Uterus (tissue), 4 donors: ENCODE results near the gene RRBP1. TPM values are rescaled to one million over a fixed set of nuclear protein-coding genes. Genes with fewer than 3 reads are reported as not detected.

ENCODE experiments used
- DNase-seq, 2 donors: peaks; one replicate each; pipeline ENCODE4 v3.0.0-alpha.2; 2019 to 2020
- H3K27ac ChIP-seq, 2 donors: fragments of 200-600 bp; sonication (generic); 1 replicate in 1 of 2; 2 replicates in 1 of 2; pipeline ENCODE4 v1.5.1; 2016 to 2018
- H3K27me3 ChIP-seq, 2 donors: fragments of 200-600 bp; sonication (generic); one replicate each; pipeline ENCODE4 v1.5.1; 2018 to 2019; ENCODE audit warnings: control low read depth in 1 of 2
- H3K36me3 ChIP-seq, 2 donors: fragments of 200-600 bp; sonication (generic); one replicate each; pipeline ENCODE4 v1.5.1; 2019; ENCODE audit warnings: control low read depth in 1 of 2
- H3K4me1 ChIP-seq, 2 donors: fragments of 200-600 bp; sonication (generic); one replicate each; pipeline ENCODE4 v1.5.1; 2018 to 2019; ENCODE audit warnings: control low read depth in 1 of 2
- H3K4me3 ChIP-seq, 2 donors: fragments of 200-600 bp; sonication (generic); 1 replicate in 1 of 2; 2 replicates in 1 of 2; pipeline ENCODE4 v1.5.1; 2018 to 2019; ENCODE audit warnings: mild to moderate bottlenecking in 1 of 2
- H3K9me3 ChIP-seq, 2 donors: fragments of 200-600 bp; sonication (generic); one replicate each; pipeline ENCODE4 v1.5.1; 2019; ENCODE audit warnings: control low read depth in 1 of 2
- CTCF ChIP-seq, 4 experiments: fragments of 200-600 bp in 2 of 4; fragments of 450-650 bp in 2 of 4; sonication (generic) in 2 of 4; IDR thresholded peaks; one replicate each; pipeline ENCODE4 v1.5.1; 2016 to 2019; ENCODE audit warnings: antibody characterized with exemption in 4 of 4, mild to moderate bottlenecking in 2 of 4, moderate library complexity in 1 of 4
- POLR2A ChIP-seq, 2 donors: fragments of 450-650 bp; IDR thresholded peaks; one replicate each; pipeline ENCODE4 v1.6.1; 2016; ENCODE audit warnings: antibody characterized with exemption in 2 of 2, mild to moderate bottlenecking in 1 of 2, moderate library complexity in 1 of 2
- intact Hi-C: fragments of 100-400 bp; cut with DNase I; formaldehyde crosslinking; loops from one replicate; pipeline ENCODE4 v1.15.1; 2023; ENCODE audit warnings: low total_unique reads
- total RNA-seq, 4 donors: library from RNA; depleted of rRNA in 3 of 4; stranded (reverse); fragments of >200 nt in 3 of 4; gene quantifications; one replicate each; pipeline versions ENCODE4 v1.1.0 to v1.2.4, GENCODE V29; 2014 to 2023
- donor health status: DM: yes; HTN: yes; CAD: no.

The RRBP1 gene
- total RNA-seq, 4 donors from 2014 or later = 13.2 to 172 (median 96.9) TPM

GRCh38 chr20:17615645-17616479 lies 66.2 kb downstream of the RRBP1 start:
- Histone ChIP-seq H3K36me3 (no peaks in the 10 kb centered on the region), H3K9me3 (no peaks in the 10 kb centered on the region), H3K4me1 (peaks cover 0 to 24% of the 10 kb centered on the region in 2 donors), H3K4me3 (no peak overlapping the region), H3K27ac (peak overlapping the region; percentile 67 to 68), H3K27me3 (no peaks in the 10 kb centered on the region)
- no peak for TF ChIP-seq POLR2A (IDR thresholded peaks at IDR 0.05)
- TF ChIP-seq CTCF (IDR thresholded peaks at IDR 0.05) = no peak
- intact Hi-C loops = loop anchor here (5.0 kb wide), 1 partner anchor 114 kb away; no protein-coding TSS in a partner anchor
- DNase-seq = no peak

GRCh38 chr20:17614812-17615644 lies 67.0 kb downstream of the RRBP1 start:
- intact Hi-C loops = loop anchor here (5.0 kb wide), 1 partner anchor 113 kb away; no protein-coding TSS in a partner anchor
- peaks cover 0 to 30% of the 10 kb centered on the region in 2 donors for H3K4me1 ChIP-seq
- DNase-seq = no peak
- no peaks in the 10 kb centered on the region for H3K27me3 ChIP-seq
- TF ChIP-seq CTCF (IDR thresholded peaks at IDR 0.05) (no peak), POLR2A (IDR thresholded peaks at IDR 0.05) (no peak)
- peak overlapping the region; percentile 67 to 68 for H3K27ac ChIP-seq
- H3K36me3 ChIP-seq = no peaks in the 10 kb centered on the region
- no peaks in the 10 kb centered on the region for H3K9me3 ChIP-seq
- H3K4me3 ChIP-seq = no peak overlapping the region

GRCh38 chr20:17614176-17614811 lies 67.7 kb downstream of the RRBP1 start:
- H3K36me3 ChIP-seq = no peaks in the 10 kb centered on the region
- H3K27me3 ChIP-seq = no peaks in the 10 kb centered on the region
- peak overlapping the region; percentile 67 to 68 for H3K27ac ChIP-seq
- DNase-seq = peak; percentile 77 to 87
- H3K9me3 ChIP-seq = no peaks in the 10 kb centered on the region
- no peak overlapping the region for H3K4me3 ChIP-seq
- intact Hi-C loops = no loop called here
- peaks cover 0 to 30% of the 10 kb centered on the region in 2 donors for H3K4me1 ChIP-seq
- TF ChIP-seq POLR2A (IDR thresholded peaks at IDR 0.05) = no peak
- TF ChIP-seq CTCF (IDR thresholded peaks at IDR 0.05) = no peak

- DNase-seq = peak in 1 of 2 donors; percentile 29
- Histone ChIP-seq H3K4me1 (peaks cover 0 to 30% of the 10 kb centered on the region in 2 donors), H3K27me3 (no peaks in the 10 kb centered on the region), H3K27ac (peak overlapping the region; percentile 67 to 68), H3K9me3 (no peaks in the 10 kb centered on the region), H3K36me3 (no peaks in the 10 kb centered on the region), H3K4me3 (no peak overlapping the region)
- intact Hi-C loops = no loop called here
- TF ChIP-seq POLR2A (IDR thresholded peaks at IDR 0.05) = no peak
- TF ChIP-seq CTCF (IDR thresholded peaks at IDR 0.05) = no peak
These were observed 68.5 kb downstream of the RRBP1 start for GRCh38 chr20:17613328-17614175.
